Astrocyte (in vitro differentiated cells and primary cell): ENCODE results near the gene GALE.
"Not testable (repeated sequence)": the region's sequence is repeated elsewhere in the genome, so short reads cannot be mapped to it uniquely, and the experiment has no call there.

Experiments
- EZH2 ChIP-seq: IDR thresholded peaks from 2 replicates; pipeline ENCODE4 v1.6.1; 2012; ENCODE audit warnings: mild to moderate bottlenecking, low read length, inconsistent platforms; ENCODE audit not compliant: insufficient read depth
- TF ChIP-seq, protein P1 (sequence below): IDR thresholded peaks from 2 replicates; pipeline ENCODE4 v1.5.1; 2011; ENCODE audit warnings: low read depth, mild to moderate bottlenecking, inconsistent platforms, low read length, moderate library complexity; ENCODE audit not compliant: insufficient read depth

DNA sequence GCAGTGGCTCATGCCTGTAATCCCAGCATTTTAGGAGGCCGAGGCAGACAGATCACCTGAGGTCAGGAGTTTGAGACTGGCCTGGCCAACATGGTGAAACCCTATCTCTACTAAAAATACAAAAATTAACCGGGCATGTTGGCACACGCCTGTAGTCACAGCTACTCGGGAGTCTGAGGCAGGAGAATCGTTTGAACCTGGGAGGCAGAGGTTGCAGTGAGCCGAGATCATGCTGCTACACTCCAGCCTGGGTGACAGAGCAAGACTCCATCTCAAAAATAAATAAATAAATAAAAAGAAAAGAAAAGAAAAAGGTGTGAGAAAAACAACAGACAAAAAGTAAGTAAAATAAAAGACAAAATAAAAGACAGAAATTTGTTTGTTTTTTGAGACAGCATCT, 33.6 kb upstream of the GALE start:
- not testable (repeated sequence) for TF ChIP-seq EZH2
- TF ChIP-seq, protein P1, sequence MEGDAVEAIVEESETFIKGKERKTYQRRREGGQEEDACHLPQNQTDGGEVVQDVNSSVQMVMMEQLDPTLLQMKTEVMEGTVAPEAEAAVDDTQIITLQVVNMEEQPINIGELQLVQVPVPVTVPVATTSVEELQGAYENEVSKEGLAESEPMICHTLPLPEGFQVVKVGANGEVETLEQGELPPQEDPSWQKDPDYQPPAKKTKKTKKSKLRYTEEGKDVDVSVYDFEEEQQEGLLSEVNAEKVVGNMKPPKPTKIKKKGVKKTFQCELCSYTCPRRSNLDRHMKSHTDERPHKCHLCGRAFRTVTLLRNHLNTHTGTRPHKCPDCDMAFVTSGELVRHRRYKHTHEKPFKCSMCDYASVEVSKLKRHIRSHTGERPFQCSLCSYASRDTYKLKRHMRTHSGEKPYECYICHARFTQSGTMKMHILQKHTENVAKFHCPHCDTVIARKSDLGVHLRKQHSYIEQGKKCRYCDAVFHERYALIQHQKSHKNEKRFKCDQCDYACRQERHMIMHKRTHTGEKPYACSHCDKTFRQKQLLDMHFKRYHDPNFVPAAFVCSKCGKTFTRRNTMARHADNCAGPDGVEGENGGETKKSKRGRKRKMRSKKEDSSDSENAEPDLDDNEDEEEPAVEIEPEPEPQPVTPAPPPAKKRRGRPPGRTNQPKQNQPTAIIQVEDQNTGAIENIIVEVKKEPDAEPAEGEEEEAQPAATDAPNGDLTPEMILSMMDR = not testable (repeated sequence)
